ENCODE results near the gene MEGF8. TPM values are rescaled to one million over a fixed set of nuclear protein-coding genes. Genes with fewer than 3 reads are reported as not detected.

MEGF8 gene
- total and polyA plus RNA-seq, 9 of the 15 experiments (the other 6 are each of a cell fraction or from before 2014, with no cell fraction given): 0.28 to 13.1 (median 3.0) TPM

- TF ChIP-seq TFAP4 (CRISPR knock-in tag; IDR thresholded peaks at IDR 0.05; ENCODE audit: borderline replicate concordance) (peak; percentile 36; the same call in 1 of the 2 replicates), CCAR2 (IDR thresholded peaks at IDR 0.05; ENCODE audit: low read depth, low read length) (no peak), ZNF316 (IDR thresholded peaks at IDR 0.05) (peak; percentile 40; the same call in 1 of the 2 replicates), SMARCE1 (IDR thresholded peaks at IDR 0.05) (peak; percentile 74), MAZ (CRISPR knock-in tag; conservative IDR thresholded peaks at IDR 0.05 in 1 of 2, IDR thresholded peaks at IDR 0.05 in 1 of 2) (peak; percentile 28 to 52), NFIC (IDR thresholded peaks at IDR 0.05) (peak; percentile 72), KLF1 (tag; IDR thresholded peaks at IDR 0.05) (0 out of 2 replicates have a peak, but pooled peaks have one; percentile 36), PHB (CRISPR knock-in tag; IDR thresholded peaks at IDR 0.05) (no peak), ARID4B (CRISPR knock-in tag; IDR thresholded peaks at IDR 0.05) (peak; percentile 21; the same call in 1 of the 2 replicates), ZNF134 (CRISPR knock-in tag; conservative IDR thresholded peaks at IDR 0.05) (no peak), ZNF146 (CRISPR knock-in tag; IDR thresholded peaks at IDR 0.05; ENCODE audit: unreplicated experiment) (no peak), ARID1B (IDR thresholded peaks at IDR 0.05) (peak; percentile 51), HLTF (IDR thresholded peaks at IDR 0.05) (peak; percentile 89; the same call in 1 of the 2 replicates), ZBTB17 (CRISPR knock-in tag; IDR thresholded peaks at IDR 0.05) (0 out of 2 replicates have a peak, but pooled peaks have one; percentile 47), PRDM10 (IDR thresholded peaks at IDR 0.05; ENCODE audit: partially characterized antibody) (peak; percentile 78), GATAD2A (IDR thresholded peaks at IDR 0.05) (0 out of 2 replicates have a peak, but pooled peaks have one; percentile 56), NBN (IDR thresholded peaks at IDR 0.05; ENCODE audit: low read depth) (peak; percentile 56; the same call in 1 of the 2 replicates), ZNF347 (CRISPR knock-in tag; IDR thresholded peaks at IDR 0.05; ENCODE audit: low read depth) (no peak), SMAD4 (CRISPR knock-in tag; conservative IDR thresholded peaks at IDR 0.05) (0 out of 2 replicates have a peak, but pooled peaks have one; percentile 9), HMGN3 (IDR thresholded peaks at IDR 0.05; ENCODE audit: borderline replicate concordance, extremely low read depth, insufficient read length, low read depth, low read length) (peak; percentile 55)
Observed at GRCh38 chr19:42283188-42284065, 42.0 kb upstream of the MEGF8 start (continued).

Measured in K562 (cell line).